Amniotic stem cell (primary cell): ENCODE results near the gene C6orf118.

Experiments
- DNase-seq: peaks from one replicate; lab custom pipeline; 2025; lab: John Stamatoyannopoulos, UW

The C6orf118 gene

GRCh38 chr6:165308926-165309731, at the start of gene C6orf118:
Gene C6orf118 (minus strand): TSS chr6:165309605. CDS start chr6:165309586, 19 bp downstream.
- no peak for DNase-seq

GRCh38 chr6:165345700-165346099, 36.3 kb upstream of the C6orf118 start:
- no peak for DNase-seq

- no peak for DNase-seq
Observed at GRCh38 chr6:165340532-165340931, 31.1 kb upstream of the C6orf118 start.

GRCh38 chr6:165325609-165326008, 16.2 kb upstream of the C6orf118 start:
- DNase-seq: no peak

- DNase-seq: no peak
Observed at GRCh38 chr6:165321555-165322145, 12.2 kb upstream of the C6orf118 start.

GRCh38 chr6:165321150-165321549, 11.7 kb upstream of the C6orf118 start:
- DNase-seq: no peak

- DNase-seq: no peak
Observed at GRCh38 chr6:165317723-165318122, 8.3 kb upstream of the C6orf118 start.

GRCh38 chr6:165306955-165307354, 2.5 kb downstream of the C6orf118 start:
- DNase-seq: no peak

- no peak for DNase-seq
Observed at GRCh38 chr6:165301372-165302246, 7.8 kb downstream of the C6orf118 start.

- DNase-seq: no peak
Observed at GRCh38 chr6:165300422-165300936, 8.9 kb downstream of the C6orf118 start.

- no peak for DNase-seq
Observed at GRCh38 chr6:165298875-165299274, 10.5 kb downstream of the C6orf118 start.

GRCh38 chr6:165298402-165298801, 11.0 kb downstream of the C6orf118 start:
- DNase-seq: no peak

- DNase-seq: no peak
Observed at GRCh38 chr6:165292657-165293056, 16.7 kb downstream of the C6orf118 start.

- DNase-seq: no peak
Observed at GRCh38 chr6:165274611-165275010, 34.8 kb downstream of the C6orf118 start.

- DNase-seq: no peak
Observed at GRCh38 chr6:165272585-165272984, 36.8 kb downstream of the C6orf118 start.

- DNase-seq: no peak
Observed at GRCh38 chr6:165268987-165269386, 40.4 kb downstream of the C6orf118 start.

GRCh38 chr6:165266621-165267020, 42.8 kb downstream of the C6orf118 start:
- no peak for DNase-seq

GRCh38 chr6:165266191-165266590, 43.2 kb downstream of the C6orf118 start:
- no peak for DNase-seq

- DNase-seq: no peak
Observed at GRCh38 chr6:165260462-165260861, 48.9 kb downstream of the C6orf118 start.

- DNase-seq: no peak
Observed at GRCh38 chr6:165249808-165250207, 59.6 kb downstream of the C6orf118 start.

GRCh38 chr6:165245701-165246100, 63.7 kb downstream of the C6orf118 start:
- no peak for DNase-seq

GRCh38 chr6:165245287-165245686, 64.1 kb downstream of the C6orf118 start:
- DNase-seq: no peak
